HepG2 (cell line): ENCODE results near the gene POLR3F. TPM values are rescaled to one million over a fixed set of nuclear protein-coding genes. Genes with fewer than 3 reads are reported as not detected.
A peak's percentile ranks its signal among the peaks of the same experiment; 100 is the strongest.

Experiments used
- AKAP8 ChIP-seq: sonication (generic); formaldehyde crosslinking; IDR thresholded peaks from 2 replicates; pipeline ENCODE4 v1.5.1; 2020; ENCODE audit warnings: mild to moderate bottlenecking, missing genetic modification reagents
- FOXA3 ChIP-seq: IDR thresholded peaks from 2 replicates; pipeline ENCODE4 v1.6.1; 2016; ENCODE audit warnings: missing genetic modification reagents, missing compliant biosample characterization
- RNF2 ChIP-seq: fragments of 450-650 bp; conservative IDR thresholded peaks from 2 replicates; pipeline ENCODE4 v1.6.1; 2016; ENCODE audit warnings: low read depth
- SNAPC2 ChIP-seq: sonication (generic); formaldehyde crosslinking; IDR thresholded peaks from 2 replicates; pipeline ENCODE4 v1.8.1; 2022; ENCODE audit warnings: mild to moderate bottlenecking, missing genetic modification reagents
- ZKSCAN1 ChIP-seq: fragments of 150-350 bp; IDR thresholded peaks from 2 replicates; pipeline ENCODE4 v1.6.1; 2014; ENCODE audit warnings: low read length
- ZNF446 ChIP-seq: sonication (generic); formaldehyde crosslinking; IDR thresholded peaks from 2 replicates; pipeline ENCODE4 v1.5.0; 2020; ENCODE audit warnings: mild to moderate bottlenecking, missing genetic modification reagents
- ZNF749 ChIP-seq: sonication (generic); formaldehyde crosslinking; IDR thresholded peaks from 2 replicates; pipeline ENCODE4 v1.8.0; 2022; ENCODE audit warnings: mild to moderate bottlenecking, missing genetic modification reagents, moderate library complexity, borderline replicate concordance
- polyA plus RNA-seq, 8 experiments: library from polyadenylated mRNA; depleted of rRNA in 3 of 8; stranded (reverse) in 7 of 8; unstranded in 1 of 8; fragments of >200 nt; fragmentation: Illumina TruSeq in 4 of 8; extraction: Trizol in 4 of 8; gene quantifications; 2 replicates each; pipeline versions ENCODE4 v1.2.1 to v1.2.3, GENCODE V29; 2011 to 2016; ENCODE audit warnings: low read depth in 4 of 8, missing spikeins in 1 of 8, mixed read lengths in 1 of 8; ENCODE audit not compliant: insufficient read depth in 1 of 8
- total RNA-seq, 5 experiments: library from RNA; depleted of rRNA; stranded (reverse); fragments of >200 nt; fragmentation: Illumina TruSeq; extraction: Trizol; gene quantifications; 2 replicates each; pipeline ENCODE4 v1.2.3, GENCODE V29; 2016; ENCODE audit warnings: low read depth in 1 of 5
- TF ChIP-seq, protein P1 (sequence below): sonication (generic); formaldehyde crosslinking; IDR thresholded peaks from 2 replicates; pipeline ENCODE4 v1.5.0; 2020; ENCODE audit warnings: mild to moderate bottlenecking, missing genetic modification reagents
- TF ChIP-seq, protein P2 (sequence below): fragments of 450-650 bp; IDR thresholded peaks from 2 replicates; pipeline ENCODE4 v1.6.1; 2016
- TF ChIP-seq, protein P3 (sequence below): sonication (generic); formaldehyde crosslinking; IDR thresholded peaks from 2 replicates; pipeline ENCODE4 v1.5.0; 2020; ENCODE audit warnings: missing genetic modification reagents
- TF ChIP-seq, protein P4 (sequence below): sonication (generic); formaldehyde crosslinking; IDR thresholded peaks from 2 replicates; pipeline ENCODE4 v1.4.0; 2020; ENCODE audit warnings: missing genetic modification reagents, mild to moderate bottlenecking, borderline replicate concordance
- TF ChIP-seq, protein P5 (sequence below): sonication (generic); formaldehyde crosslinking; IDR thresholded peaks from 2 replicates; pipeline ENCODE4 v1.4.0; 2020; ENCODE audit warnings: missing genetic modification reagents, borderline replicate concordance
- TF ChIP-seq, protein P6 (sequence below): sonication (generic); formaldehyde crosslinking; IDR thresholded peaks from 2 replicates; pipeline ENCODE4 v1.8.0; 2022; ENCODE audit warnings: mild to moderate bottlenecking, missing genetic modification reagents, moderate library complexity
- TF ChIP-seq, protein P7 (sequence below): fragments of 450-650 bp; IDR thresholded peaks from 2 replicates; pipeline ENCODE4 v1.6.1; 2017

POLR3F gene
- total and polyA plus RNA-seq, 2 of the 13 experiments (the other 11 are each of a cell fraction or from before 2014, with no cell fraction given): 11.7 to 25.5 TPM

DNA sequence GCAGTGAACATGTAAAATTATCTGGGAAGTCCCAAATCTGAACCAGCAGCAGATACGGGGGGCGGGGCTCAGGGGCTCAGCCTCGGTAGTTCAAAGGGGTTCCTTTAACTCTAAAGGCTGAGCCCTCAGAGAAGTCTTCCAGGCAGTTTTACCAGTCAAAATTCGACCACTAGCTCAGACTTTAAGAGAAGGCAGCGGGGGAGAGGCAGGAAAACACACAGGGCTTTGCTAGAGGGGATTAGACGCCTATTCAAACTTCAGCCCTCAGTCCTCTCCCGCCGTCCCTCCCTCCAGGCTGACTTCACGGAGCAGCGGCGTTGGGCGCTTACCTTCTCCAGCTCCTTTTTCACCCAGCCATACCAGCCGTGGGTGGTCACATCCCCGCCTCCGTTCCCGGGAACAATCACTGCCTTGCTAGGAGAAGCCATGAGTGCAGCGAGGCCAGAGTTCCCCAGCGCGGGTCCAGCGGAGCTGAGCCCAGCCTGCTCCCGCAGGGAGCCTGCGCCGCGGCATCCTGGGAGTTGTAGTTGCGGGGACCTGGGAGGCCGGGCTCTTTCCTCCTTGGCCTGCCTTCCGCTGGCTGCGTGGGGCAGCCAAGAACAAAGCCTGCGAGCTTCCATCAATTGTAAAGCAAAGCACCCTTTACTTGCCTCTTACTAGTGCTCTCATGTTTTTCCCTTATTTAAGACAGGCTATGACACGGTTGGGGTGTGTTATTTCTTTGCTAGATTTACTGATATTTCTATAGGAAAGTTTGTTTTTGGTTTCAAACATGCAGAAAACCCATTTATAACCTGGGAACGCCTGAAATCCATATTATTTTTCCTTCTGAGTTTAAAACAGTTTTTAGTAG is 29.8 kb downstream of the POLR3F start, which contains the start of gene RBBP9 (continued):
- TF ChIP-seq, protein P1, sequence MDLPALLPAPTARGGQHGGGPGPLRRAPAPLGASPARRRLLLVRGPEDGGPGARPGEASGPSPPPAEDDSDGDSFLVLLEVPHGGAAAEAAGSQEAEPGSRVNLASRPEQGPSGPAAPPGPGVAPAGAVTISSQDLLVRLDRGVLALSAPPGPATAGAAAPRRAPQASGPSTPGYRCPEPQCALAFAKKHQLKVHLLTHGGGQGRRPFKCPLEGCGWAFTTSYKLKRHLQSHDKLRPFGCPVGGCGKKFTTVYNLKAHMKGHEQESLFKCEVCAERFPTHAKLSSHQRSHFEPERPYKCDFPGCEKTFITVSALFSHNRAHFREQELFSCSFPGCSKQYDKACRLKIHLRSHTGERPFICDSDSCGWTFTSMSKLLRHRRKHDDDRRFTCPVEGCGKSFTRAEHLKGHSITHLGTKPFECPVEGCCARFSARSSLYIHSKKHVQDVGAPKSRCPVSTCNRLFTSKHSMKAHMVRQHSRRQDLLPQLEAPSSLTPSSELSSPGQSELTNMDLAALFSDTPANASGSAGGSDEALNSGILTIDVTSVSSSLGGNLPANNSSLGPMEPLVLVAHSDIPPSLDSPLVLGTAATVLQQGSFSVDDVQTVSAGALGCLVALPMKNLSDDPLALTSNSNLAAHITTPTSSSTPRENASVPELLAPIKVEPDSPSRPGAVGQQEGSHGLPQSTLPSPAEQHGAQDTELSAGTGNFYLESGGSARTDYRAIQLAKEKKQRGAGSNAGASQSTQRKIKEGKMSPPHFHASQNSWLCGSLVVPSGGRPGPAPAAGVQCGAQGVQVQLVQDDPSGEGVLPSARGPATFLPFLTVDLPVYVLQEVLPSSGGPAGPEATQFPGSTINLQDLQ (CRISPR knock-in tag): no peak
- TF ChIP-seq SNAPC2 (CRISPR knock-in tag) (peak; percentile 81; the same call in 1 of the 2 replicates), RNF2 (no peak), FOXA3 (peak; percentile 62; the same call in 1 of the 2 replicates), AKAP8 (CRISPR knock-in tag) (no peak), ZNF749 (CRISPR knock-in tag) (peak; percentile 92), ZKSCAN1 (0 out of 2 replicates have a peak, but pooled peaks have one; percentile 10), ZNF446 (CRISPR knock-in tag) (0 out of 2 replicates have a peak, but pooled peaks have one; percentile 45)
- TF ChIP-seq, protein P2, sequence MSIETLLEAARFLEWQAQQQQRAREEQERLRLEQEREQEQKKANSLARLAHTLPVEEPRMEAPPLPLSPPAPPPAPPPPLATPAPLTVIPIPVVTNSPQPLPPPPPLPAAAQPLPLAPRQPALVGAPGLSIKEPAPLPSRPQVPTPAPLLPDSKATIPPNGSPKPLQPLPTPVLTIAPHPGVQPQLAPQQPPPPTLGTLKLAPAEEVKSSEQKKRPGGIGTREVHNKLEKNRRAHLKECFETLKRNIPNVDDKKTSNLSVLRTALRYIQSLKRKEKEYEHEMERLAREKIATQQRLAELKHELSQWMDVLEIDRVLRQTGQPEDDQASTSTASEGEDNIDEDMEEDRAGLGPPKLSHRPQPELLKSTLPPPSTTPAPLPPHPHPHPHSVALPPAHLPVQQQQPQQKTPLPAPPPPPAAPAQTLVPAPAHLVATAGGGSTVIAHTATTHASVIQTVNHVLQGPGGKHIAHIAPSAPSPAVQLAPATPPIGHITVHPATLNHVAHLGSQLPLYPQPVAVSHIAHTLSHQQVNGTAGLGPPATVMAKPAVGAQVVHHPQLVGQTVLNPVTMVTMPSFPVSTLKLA: no peak
- TF ChIP-seq, protein P3, sequence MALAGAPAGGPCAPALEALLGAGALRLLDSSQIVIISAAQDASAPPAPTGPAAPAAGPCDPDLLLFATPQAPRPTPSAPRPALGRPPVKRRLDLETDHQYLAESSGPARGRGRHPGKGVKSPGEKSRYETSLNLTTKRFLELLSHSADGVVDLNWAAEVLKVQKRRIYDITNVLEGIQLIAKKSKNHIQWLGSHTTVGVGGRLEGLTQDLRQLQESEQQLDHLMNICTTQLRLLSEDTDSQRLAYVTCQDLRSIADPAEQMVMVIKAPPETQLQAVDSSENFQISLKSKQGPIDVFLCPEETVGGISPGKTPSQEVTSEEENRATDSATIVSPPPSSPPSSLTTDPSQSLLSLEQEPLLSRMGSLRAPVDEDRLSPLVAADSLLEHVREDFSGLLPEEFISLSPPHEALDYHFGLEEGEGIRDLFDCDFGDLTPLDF: peak; percentile 87
- TF ChIP-seq, protein P4, sequence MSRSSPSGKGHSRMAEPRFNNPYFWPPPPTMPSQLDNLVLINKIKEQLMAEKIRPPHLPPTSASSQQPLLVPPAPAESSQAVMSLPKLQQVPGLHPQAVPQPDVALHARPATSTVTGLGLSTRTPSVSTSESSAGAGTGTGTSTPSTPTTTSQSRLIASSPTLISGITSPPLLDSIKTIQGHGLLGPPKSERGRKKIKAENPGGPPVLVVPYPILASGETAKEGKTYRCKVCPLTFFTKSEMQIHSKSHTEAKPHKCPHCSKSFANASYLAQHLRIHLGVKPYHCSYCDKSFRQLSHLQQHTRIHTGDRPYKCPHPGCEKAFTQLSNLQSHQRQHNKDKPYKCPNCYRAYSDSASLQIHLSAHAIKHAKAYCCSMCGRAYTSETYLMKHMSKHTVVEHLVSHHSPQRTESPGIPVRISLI (CRISPR knock-in tag): no peak
- TF ChIP-seq, protein P5, sequence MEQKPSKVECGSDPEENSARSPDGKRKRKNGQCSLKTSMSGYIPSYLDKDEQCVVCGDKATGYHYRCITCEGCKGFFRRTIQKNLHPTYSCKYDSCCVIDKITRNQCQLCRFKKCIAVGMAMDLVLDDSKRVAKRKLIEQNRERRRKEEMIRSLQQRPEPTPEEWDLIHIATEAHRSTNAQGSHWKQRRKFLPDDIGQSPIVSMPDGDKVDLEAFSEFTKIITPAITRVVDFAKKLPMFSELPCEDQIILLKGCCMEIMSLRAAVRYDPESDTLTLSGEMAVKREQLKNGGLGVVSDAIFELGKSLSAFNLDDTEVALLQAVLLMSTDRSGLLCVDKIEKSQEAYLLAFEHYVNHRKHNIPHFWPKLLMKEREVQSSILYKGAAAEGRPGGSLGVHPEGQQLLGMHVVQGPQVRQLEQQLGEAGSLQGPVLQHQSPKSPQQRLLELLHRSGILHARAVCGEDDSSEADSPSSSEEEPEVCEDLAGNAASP (CRISPR knock-in tag): peak; percentile 45; the same call in 1 of the 2 replicates
- TF ChIP-seq, protein P6, sequence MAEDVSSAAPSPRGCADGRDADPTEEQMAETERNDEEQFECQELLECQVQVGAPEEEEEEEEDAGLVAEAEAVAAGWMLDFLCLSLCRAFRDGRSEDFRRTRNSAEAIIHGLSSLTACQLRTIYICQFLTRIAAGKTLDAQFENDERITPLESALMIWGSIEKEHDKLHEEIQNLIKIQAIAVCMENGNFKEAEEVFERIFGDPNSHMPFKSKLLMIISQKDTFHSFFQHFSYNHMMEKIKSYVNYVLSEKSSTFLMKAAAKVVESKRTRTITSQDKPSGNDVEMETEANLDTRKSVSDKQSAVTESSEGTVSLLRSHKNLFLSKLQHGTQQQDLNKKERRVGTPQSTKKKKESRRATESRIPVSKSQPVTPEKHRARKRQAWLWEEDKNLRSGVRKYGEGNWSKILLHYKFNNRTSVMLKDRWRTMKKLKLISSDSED (CRISPR knock-in tag): no peak
- TF ChIP-seq, protein P7, sequence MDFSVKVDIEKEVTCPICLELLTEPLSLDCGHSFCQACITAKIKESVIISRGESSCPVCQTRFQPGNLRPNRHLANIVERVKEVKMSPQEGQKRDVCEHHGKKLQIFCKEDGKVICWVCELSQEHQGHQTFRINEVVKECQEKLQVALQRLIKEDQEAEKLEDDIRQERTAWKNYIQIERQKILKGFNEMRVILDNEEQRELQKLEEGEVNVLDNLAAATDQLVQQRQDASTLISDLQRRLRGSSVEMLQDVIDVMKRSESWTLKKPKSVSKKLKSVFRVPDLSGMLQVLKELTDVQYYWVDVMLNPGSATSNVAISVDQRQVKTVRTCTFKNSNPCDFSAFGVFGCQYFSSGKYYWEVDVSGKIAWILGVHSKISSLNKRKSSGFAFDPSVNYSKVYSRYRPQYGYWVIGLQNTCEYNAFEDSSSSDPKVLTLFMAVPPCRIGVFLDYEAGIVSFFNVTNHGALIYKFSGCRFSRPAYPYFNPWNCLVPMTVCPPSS: no peak
